ENCODE data around the gene CD33. TPM values are rescaled to one million over a fixed set of nuclear protein-coding genes. Genes with fewer than 3 reads are reported as not detected.

Gene CD33
- polyA plus RNA-seq, 1 experiment: not detected

- Histone ChIP-seq H3K27ac (ENCODE audit: low read depth, low read length) (no peak overlapping the region), H3K4me3 (ENCODE audit: low read depth, low read length) (no peak overlapping the region), H3K9me3 (ENCODE audit: control insufficient read depth, insufficient read depth, low read length) (no peaks in the 10 kb centered on the region), H3K27me3 (ENCODE audit: control insufficient read depth, insufficient read depth, low read length) (no peaks in the 10 kb centered on the region)
- CTCF ChIA-PET: interaction anchor here (0.7 to 1.3 kb wide), 4 partner anchors 12 to 240 kb away, joined by 3 to 6 read pairs (median 3); no protein-coding TSS in a partner anchor
- POLR2A ChIA-PET: no interaction called here
- TF ChIP-seq, protein P1, sequence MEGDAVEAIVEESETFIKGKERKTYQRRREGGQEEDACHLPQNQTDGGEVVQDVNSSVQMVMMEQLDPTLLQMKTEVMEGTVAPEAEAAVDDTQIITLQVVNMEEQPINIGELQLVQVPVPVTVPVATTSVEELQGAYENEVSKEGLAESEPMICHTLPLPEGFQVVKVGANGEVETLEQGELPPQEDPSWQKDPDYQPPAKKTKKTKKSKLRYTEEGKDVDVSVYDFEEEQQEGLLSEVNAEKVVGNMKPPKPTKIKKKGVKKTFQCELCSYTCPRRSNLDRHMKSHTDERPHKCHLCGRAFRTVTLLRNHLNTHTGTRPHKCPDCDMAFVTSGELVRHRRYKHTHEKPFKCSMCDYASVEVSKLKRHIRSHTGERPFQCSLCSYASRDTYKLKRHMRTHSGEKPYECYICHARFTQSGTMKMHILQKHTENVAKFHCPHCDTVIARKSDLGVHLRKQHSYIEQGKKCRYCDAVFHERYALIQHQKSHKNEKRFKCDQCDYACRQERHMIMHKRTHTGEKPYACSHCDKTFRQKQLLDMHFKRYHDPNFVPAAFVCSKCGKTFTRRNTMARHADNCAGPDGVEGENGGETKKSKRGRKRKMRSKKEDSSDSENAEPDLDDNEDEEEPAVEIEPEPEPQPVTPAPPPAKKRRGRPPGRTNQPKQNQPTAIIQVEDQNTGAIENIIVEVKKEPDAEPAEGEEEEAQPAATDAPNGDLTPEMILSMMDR (IDR thresholded peaks at IDR 0.05; ENCODE audit: low read depth, low read length): no peak
- DNase-seq (ENCODE audit: low read depth, low spot score): no peak
These were observed 33.6 kb downstream of the CD33 start for GRCh38 chr19:51258165-51259160.

GRCh38 chr19:51259348-51260245, 34.7 kb downstream of the CD33 start:
- no peaks in the 10 kb centered on the region for H3K27me3 ChIP-seq (ENCODE audit: control insufficient read depth, insufficient read depth, low read length)
- H3K27ac ChIP-seq (ENCODE audit: low read depth, low read length): no peak overlapping the region
- TF ChIP-seq, protein P1 (IDR thresholded peaks at IDR 0.05; ENCODE audit: low read depth, low read length): peak; percentile 70
- no peak for DNase-seq (ENCODE audit: low read depth, low spot score)
- ChIA-PET CTCF (interaction anchor here (0.6 to 1.6 kb wide), 10 partner anchors 9 to 241 kb away, joined by 3 to 6 read pairs (median 3); no protein-coding TSS in a partner anchor), POLR2A (no interaction called here)
- H3K4me3 ChIP-seq (ENCODE audit: low read depth, low read length): no peak overlapping the region
- no peaks in the 10 kb centered on the region for H3K9me3 ChIP-seq (ENCODE audit: control insufficient read depth, insufficient read depth, low read length)

DNA sequence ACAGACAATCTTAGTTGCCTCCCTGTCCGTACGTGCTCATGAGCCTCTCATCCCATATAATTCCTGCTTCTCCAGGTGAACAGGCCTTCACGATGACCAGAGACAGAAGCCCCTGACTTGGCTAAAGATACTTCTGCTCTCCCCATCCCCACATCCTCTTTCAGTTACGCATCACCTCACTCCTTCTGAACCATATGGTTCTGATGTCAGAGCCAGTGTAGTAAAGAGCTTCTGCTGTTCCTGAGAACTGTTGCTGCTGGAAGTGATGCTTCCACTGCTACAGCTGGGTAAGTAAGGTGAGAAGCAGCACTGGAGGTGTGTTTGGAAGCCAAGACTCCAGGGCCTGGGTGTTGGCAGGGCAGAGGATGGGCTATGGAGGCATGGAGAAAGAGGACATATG, 38.9 kb downstream of the CD33 start:
- CTCF ChIA-PET: no interaction called here
- no peak overlapping the region for H3K4me3 ChIP-seq (ENCODE audit: low read depth, low read length)

GRCh38 chr19:51271067-51271466, 46.2 kb downstream of the CD33 start:
- TF ChIP-seq, protein P1 (IDR thresholded peaks at IDR 0.05; ENCODE audit: low read depth, low read length): no peak
- no peak for DNase-seq (ENCODE audit: low read depth, low spot score)
- H3K27ac ChIP-seq (ENCODE audit: low read depth, low read length): no peak overlapping the region
- CTCF ChIA-PET: interaction anchor here (1.0 to 1.6 kb wide), 2 partner anchors 12 to 386 kb away, joined by 5 to 6 read pairs; no protein-coding TSS in a partner anchor
- peaks cover 9% of the 10 kb centered on the region; the same call in 1 of the 2 replicates for H3K9me3 ChIP-seq (ENCODE audit: control insufficient read depth, insufficient read depth, low read length)
- H3K4me3 ChIP-seq (ENCODE audit: low read depth, low read length): no peak overlapping the region
- POLR2A ChIA-PET: no interaction called here
- H3K27me3 ChIP-seq (ENCODE audit: control insufficient read depth, insufficient read depth, low read length): no peaks in the 10 kb centered on the region

More for the DNA sequence above, 38.9 kb downstream of the CD33 start:
- Histone ChIP-seq H3K9me3 (ENCODE audit: control insufficient read depth, insufficient read depth, low read length) (no peaks in the 10 kb centered on the region), H3K27ac (ENCODE audit: low read depth, low read length) (no peak overlapping the region), H3K27me3 (ENCODE audit: control insufficient read depth, insufficient read depth, low read length) (no peaks in the 10 kb centered on the region)
- POLR2A ChIA-PET: no interaction called here
- DNase-seq (ENCODE audit: low read depth, low spot score): no peak
- TF ChIP-seq, protein P1 (IDR thresholded peaks at IDR 0.05; ENCODE audit: low read depth, low read length): no peak

Measured in AG04450 (cell line).